Right forelimb (tissue), 1 donor: ENCODE measurements around the gene DEK.
"Not testable (repeated sequence)": the region's sequence is repeated elsewhere in the genome, so short reads cannot be mapped to it uniquely, and the experiment has no call there.

ENCODE experiments used
- DNase-seq: peaks from one replicate; pipeline ENCODE4 v3.0.0-alpha.2; 2018

Gene DEK

DNA sequence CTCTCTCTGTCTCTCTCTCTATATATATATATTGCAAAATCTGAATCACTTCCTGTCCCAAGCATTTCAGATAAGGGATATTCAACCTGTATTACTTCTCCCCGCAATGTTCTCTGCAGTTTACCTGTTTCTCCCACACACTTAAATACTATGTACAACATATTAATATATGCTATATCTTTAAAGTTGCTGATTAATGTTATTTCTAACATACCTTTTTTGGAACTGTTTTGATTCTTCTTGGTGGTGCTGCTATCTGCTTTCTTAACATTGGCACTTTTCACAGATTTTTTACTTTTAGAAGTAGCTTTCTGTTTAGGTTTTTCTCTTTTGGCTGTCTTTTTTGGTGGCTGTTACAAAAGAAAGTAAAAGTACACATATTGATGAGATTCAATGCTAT, 27.2 kb downstream of the DEK start:
- DNase-seq: no peak

DNA sequence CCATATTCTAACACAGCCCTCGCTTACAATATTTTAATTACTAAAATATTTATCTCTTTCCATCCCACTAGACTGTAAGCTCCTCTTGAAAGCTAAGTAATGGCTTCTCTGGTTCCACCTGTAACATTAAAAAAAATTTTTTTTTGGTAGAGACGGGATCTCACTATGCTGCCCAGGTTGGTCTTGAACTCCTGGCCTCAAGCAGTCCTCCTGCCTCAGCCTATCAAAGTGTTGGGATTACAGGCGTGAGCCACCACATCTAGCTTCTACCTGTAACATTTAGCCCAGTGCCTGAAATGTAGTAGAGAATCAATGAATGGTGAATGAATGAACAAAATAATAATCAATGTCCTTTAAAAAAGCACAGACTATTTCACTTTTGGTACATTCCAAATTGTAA, 28.8 kb downstream of the DEK start:
- no peak for DNase-seq

DNA sequence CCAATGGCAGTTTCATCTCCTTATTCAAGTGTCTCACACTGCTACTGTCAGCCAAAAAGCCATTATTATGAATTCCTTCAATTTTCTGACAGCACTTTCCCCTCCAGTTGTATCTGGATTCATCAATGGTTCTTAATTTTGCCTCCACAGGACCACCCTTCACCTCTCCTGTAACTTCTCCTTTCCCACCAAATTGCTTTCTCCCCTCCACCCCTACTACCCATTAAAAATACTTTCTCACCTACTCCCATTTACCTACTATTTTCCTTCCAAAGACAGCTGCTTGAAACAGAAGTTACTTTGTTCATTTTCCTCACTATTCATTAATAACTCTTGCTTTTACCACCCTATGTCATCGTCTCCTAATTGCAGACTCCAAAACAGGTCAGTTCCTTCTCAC, 29.8 kb downstream of the DEK start:
- DNase-seq: no peak

DNA sequence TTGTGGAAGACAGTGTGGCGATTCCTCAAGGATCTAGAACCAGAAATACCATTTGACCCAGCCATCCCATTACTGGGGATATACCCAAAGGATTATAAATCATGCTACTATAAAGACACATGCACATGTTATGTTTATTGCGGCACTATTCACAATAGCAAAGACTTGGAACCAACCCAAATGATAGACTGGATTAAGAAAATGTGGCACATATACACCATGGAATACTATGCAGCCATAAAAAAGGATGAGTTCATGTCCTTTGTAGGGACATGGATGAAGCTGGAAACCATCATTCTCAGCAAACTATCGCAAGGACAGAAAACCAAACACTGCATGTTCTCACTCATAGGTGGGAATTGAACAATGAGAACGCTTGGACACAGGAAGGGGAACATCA, 30.6 kb downstream of the DEK start:
- not testable (repeated sequence) for DNase-seq

DNA sequence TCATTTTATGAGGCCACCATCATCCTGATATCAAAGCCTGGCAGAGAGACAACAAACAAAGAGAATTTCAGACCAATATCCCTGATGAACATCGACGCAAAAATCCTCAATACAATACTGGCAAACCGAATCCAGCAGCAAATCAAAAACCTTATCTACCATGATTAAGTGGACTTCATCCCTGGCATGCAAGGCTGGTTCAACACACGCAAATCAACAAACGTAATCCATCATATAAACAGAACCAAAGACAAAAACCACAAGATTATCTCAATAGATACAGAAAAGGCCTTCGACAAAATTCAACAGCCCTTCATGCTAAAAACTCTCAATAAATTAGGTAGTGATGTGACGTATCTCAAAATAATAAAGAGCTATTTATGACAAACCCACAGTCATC, 32.5 kb downstream of the DEK start:
- DNase-seq: not testable (repeated sequence)

DNA sequence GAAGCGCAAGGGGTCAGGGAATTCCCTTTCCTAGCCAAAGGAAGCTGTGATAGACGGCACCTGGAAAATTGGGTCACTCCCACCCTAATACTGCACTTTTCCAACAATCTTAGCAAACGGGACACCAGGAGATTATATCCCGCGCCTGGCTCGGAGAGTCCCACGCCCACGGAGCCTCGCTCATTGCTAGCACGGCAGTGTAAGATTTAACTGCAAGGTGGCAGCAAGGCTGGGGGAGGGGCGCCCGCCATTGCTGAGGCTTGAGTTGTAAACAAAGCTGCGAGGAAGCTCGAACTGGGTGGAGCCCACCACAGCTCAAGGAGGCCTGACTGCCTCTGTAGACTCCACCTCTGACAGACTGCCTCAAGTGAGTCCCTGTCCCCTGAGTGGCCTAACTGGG, 35.7 kb downstream of the DEK start:
- DNase-seq: not testable (repeated sequence)

DNA sequence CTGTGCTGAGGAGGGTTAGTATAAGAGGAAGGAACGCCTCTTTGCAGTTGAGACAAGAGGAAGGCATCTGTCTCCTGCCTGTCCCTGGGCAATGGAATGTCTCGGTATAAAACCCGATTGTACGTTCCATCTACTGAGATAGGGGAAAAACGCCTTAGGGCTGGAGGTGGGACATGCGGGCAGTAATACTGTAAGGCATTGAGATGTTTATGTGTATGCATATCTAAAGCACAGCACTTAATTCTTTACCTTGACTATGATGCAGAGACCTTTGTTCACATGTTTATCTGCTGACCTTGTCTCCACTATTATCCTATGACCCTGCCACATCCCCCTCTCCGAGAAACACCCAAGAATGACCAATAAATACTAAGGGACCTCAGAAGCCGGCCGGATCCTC, 37.2 kb downstream of the DEK start:
- DNase-seq: not testable (repeated sequence)

DNA sequence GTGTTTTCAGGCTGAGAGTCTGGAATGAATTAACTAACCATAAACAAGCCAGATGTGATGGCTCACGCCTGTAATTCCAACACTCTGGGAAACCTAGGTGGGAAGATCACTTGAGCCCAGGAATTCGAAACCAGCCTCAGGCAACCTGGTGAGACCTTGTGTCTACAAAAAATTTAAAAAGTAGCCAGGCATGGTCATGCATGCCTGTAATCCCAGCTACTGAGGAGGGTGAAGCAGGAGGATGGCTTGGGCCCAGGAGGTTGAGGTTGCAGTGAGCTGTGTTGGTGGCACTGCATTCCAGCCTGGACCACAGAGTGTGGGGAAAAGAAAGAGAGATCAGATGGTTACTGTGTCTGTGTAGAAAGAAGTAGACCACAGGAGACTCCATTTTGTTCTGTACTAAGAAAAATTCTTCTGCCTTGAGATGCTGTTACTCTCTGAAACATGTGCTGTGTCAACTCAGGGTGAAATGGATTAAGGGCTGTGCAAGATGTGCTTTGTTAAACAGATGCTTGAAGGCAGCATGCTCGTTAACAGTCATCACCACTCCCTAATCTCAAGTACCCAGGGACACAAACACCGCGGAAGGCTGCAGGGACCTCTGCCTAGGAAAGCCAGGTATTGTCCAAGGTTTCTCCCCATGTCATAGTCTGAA, 37.8 kb downstream of the DEK start:
- peak; percentile 65 for DNase-seq

DNA sequence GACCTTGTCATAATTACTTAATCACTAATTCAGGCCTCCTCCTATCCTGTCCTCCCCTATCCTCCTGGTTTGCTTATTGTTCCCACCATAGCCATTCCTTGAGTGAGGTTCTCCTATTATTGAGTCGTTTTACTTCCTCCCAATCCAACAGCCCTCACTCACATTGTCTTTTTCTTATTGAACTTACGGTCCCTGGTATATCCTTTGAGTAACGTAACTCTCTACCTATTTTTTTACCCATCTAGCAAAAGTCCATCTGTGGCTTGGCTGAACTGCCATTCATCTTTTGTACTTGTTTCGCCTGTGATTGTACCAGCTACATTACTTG, 43.1 kb downstream of the DEK start:
- no peak for DNase-seq

DNA sequence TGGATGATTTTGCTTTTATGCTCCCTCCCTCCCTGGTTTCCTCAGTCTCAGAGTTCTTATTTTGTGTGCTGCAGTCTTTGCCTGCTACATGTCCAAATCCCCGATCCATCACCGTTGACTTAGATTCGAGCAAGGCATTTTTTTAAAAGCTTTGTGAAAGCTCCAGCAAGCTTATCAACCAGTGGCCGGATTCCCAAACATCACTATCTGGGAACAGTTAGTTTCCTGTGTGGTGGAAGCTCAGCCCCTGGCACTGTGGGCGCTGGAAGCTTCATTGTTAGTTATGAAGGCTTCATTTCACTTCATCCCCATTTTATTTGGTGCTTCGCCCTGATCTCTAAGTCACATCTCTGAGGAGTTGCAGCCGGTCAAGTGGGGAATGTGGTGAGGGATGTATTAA, 44.7 kb downstream of the DEK start:
- DNase-seq: no peak

DNA sequence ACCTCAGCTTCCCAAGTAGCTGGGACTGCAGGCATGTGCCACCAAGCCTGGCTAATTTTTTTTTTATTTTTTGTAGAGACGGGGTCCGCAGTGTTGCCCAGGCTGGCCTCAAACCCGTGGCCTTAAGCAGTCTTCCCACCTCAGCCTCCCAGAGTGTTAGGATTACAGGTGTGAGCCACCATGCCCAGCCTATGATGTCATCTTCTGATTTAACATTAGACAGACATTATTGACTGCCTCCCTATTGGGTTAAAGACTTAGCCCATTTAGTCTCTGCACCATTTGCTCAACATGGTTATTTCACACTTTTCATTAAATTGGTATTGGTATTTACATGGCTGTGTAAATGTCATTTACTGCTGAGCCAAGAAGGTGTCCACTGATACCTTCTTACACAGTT, 46.1 kb downstream of the DEK start:
- no peak for DNase-seq

DNA sequence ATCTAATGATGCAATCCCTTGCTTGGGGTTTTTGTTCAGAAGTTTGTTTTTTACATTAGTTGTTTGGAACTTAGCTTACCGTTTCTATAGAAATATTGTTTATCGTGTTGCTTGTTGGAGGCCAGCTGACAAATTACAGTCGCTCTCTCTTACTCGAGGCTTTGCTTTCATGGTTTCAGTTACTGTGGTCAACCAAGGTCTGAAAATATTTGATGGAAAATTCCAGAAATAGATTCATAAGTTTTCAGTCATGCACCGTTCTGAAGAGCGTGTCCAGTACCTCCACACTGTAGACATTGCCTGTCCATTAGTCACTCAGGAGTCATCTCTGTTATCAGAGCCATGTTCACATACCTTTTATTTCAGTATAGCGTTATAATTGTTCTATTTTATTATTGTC, 47.9 kb downstream of the DEK start:
- DNase-seq: no peak

DNA sequence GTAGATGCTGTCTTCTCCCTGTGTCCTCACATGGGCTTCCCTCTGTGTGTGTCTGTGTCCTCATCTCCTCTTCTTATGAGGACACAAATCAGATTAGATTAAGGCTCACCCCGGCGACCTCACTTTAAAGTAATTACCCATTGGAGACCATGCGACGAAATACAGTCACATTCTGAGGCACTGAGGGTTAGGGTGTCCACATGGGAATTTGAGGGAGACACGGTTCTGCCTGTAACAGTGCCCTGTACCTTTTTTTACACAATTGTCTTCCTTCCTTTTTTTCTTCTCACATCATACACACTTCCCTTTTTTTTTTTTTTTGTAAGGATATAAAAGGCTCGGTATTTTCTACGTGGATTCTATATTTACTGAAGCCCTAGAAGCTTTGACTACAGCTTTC, 48.9 kb downstream of the DEK start:
- DNase-seq: no peak

DNA sequence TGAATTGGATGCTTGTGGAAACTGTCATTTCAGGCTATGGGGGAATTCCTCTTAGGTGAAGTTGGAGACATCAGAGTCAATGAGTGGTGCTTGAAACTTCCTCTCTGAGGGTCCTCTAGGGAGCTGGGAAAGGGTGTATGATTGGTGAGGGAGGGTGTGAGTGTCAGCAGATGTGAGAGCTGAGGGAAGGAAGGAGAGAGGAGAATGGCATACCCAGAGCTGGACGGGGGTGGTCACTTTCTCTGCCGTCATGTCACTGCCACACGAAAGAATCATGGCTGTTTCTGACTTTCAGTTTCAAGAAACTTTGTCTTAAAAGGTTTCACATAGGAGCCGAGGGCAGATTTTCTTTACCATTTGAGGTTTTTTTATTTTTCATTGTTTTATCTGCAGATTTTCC, 50.3 kb downstream of the DEK start:
- DNase-seq: no peak

DNA sequence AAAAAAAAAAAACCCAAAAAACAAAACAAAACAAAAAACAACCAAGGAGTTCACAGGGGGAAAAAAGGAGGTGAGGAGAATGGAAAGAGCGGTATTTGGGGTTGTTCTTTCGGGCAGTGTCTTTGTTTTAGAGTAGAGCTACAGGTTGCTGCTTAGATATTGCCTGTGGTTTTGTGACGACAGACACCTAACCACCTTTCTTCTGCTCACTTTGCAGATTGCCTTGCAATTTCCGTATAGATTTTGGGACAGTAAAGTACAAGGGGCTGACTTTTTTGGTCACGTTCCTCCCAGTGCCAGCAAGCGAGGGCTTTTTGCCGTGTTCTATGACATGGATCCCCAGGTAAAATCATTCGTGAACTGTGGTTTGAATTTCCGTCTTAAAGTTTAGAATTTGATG, 50.9 kb downstream of the DEK start:
- DNase-seq: no peak

DNA sequence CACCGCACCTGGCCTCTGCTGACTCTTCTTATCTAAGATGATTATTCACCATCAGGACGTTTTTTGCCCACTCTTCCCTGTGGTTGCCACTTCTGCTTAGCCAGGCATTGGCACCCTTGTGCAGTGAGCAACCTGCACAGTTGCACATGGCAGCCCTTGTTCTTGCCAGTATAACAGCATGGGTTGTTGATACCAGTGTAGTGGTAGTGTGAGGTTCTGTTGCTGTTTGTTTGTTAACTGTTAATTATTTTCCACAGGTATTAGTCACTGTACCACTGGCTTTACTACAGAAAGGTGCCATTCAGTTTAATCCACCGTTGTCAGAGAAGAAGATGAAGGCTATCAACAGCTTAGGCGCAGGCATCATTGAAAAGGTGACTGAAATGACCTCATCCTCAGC, 52.1 kb downstream of the DEK start:
- DNase-seq: no peak

DNA sequence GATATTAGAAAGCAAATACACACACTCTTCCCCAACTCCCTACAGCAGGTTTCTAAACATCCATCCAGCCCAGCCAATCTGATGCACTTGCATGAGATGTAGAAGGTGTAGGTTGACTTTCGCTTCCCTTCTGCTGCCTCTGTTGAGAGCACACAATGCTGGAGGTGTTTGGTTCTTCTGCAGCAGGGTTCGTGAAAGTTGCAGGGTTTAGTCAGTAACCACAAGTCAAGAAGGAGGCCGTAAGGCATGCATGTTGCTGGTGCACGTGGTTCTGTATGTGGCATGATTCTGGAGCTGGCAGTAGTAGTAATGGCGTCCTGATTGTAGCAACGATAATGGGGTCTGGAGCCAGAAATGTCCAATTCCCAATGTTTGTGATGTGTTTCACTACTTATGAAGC, 53.0 kb downstream of the DEK start:
- DNase-seq: no peak

DNA sequence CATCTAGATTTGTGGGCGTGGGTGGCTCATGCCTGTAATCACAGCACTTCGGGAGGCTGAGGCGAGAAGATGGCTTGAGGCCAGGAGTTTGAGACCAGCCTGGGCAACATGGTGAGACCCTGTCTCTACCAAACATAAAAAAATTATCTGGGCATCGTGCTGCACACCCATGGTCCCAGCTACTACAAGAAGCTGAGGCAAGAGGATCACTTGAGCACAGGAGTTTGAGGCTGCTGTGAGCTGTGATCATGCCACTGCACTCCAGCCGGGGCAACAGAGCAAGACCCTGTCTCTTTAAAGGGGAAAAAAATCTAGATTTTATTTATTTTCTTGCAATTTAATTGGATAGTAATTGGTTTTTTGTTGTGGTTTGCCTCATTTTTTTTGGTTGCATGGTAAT, 53.6 kb downstream of the DEK start:
- DNase-seq: no peak

DNA sequence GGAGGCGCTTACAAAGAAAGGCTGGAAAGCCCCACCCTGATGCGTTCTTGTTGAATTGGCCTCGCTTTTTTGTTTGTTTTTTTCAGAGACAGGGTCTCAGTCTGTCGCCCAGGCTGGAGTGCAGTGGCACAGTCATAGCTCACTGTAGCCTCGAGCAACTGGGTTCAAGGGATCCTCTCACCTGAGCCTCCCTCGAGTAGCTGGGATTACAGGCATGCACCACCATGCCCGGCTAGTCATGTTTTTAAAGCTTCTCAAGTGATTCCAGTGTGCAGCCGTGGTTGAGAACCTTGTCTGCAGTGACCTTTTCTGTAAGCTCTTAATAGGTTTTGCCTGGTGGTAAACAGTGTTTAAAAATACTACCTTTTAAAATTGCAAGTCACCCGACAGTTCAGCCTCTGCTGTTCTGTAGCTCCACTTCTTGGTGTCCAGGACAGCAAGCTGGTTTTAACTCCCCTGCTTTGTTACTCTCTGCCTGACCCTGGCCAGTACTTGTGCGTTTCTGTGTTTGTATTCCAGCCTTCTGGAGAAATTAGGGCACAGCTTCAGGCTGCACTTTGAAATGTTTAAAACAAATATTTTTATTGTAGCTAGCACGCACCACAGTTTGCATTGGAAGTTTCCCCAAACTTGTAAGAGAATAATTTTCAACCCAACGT, 54.7 kb downstream of the DEK start:
- no peak for DNase-seq

DNA sequence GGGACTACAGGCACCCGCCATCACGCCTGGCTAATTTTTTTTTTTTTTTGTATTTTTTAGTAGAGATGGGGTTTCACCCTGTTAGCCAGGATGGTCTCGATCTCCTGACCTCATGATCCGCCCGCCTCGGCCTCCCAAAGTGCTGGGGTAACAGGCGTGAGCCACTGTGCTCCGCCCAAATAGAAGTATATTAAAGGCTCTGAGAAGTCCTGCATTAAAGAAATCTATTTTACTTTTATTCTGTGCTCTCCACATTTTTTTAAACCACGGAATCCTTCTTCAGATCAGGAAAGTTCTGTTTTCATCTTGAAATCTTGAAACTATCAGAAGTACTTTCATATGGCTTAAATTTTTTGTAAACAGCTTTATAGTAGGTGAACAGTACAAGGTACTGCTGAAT, 55.6 kb downstream of the DEK start:
- not testable (repeated sequence) for DNase-seq

DNA sequence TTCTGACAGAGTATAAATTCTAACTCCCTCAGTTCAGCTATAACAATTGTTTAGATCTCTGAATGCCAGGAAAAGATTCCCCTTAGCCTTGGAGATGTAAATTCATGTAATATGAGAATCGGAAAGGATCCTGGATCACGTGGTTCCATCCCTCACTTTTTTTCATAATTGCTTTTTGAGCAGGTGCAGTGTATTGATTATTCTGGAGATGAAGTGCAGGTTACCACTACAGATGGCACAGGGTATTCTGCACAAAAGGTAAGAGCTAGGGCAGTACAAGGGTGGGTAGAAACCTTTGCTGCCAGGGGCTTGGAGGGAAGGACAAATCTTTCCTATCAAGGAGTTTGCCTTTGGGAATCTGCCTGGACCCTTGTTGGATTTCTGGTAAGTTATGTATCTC, 56.4 kb downstream of the DEK start:
- no peak for DNase-seq

DNA sequence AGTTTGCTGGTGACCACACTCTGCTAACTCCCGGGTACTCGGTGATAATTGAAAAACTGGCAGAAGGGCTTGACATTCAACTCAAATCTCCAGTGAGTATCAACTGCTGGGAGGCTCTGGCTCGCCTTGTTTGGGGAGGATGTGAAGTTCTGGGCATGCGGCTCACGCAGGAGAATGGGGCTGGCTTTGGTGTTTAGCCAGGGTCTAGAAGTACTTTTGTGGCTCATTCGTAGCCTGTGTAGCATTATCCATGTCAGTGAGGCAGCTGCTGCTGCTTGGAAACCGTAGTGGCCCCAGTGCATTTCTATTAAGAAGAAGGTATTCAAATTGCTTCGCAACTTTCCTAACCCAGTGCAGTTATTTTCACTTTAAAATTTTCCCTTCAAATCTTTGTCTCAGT, 56.9 kb downstream of the DEK start:
- no peak for DNase-seq

DNA sequence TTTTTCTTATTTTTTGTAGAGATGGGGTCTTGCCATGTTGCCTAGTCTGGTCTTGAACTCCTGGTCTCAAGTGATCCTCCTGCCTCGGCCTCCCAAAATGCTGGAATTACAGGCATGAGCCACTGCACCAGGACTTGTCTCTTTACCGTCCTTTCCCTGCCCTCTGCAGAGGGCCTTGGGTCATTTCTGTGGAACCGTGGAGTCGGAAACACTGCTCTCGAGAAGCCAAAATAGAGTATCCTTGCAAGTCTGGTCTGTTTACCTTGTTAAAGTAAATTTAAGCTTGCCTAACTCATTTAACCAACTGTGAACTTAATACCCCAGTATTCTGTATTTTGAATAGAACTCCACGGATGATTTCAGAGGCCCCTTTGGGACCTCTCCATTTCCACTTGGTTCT, 57.7 kb downstream of the DEK start:
- DNase-seq: no peak

DNA sequence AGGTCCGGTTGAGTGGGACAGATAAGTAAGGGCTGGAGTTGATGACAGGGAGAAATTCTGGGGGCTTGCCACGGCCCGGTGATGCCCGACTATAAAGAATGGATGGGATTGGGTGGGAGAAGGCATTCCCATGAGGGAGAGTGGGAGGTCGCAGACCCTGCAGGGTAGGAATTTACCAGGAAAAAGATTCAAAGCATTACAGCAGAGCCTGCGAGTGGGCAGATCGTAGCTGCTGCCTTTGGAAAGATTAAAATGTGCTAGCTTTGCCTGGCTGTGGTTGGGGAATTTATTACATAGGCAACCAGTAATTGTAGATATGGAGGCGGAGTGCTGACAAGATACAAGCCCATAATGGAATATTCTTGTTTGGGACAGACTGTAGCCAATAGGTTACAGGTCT, 59.6 kb downstream of the DEK start:
- no peak for DNase-seq

DNA sequence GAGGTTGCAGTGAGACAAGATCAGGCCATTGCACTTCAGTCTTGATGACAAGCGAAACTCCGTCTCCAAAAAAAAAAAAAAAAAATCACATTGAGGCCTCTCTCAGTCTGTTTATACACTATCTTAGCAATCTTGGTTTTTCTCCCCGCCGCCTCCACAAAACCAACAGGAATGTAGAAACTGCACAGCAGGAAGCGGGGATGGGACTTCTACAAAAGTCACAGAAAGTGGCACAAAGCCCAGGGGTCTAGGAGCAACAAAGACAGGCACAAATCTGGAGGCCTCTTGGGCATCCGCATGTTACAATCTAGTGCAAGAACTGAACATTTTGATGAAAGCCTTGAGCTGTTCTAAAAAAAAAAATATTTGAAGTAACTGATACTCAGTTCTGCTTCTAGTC, 60.5 kb downstream of the DEK start:
- no peak for DNase-seq
